Measurements from ENCODE around the gene TMEM207. TPM values are rescaled to one million over a fixed set of nuclear protein-coding genes. Genes with fewer than 3 reads are reported as not detected.

Gene TMEM207
- total RNA-seq, 1 experiment from 2014 or later: 0.57 TPM

GRCh38 chr3:190432216-190432615, 17.5 kb downstream of the TMEM207 start:
- Mint-ChIP-seq H3K27me3 (ENCODE audit: unreplicated experiment) (no peaks in the 10 kb centered on the region), H3K4me1 (ENCODE audit: low read depth, unreplicated experiment) (peaks cover 28% of the 10 kb centered on the region), H3K4me3 (ENCODE audit: low read depth, unreplicated experiment) (no peak overlapping the region), H3K9me3 (ENCODE audit: low read depth, unreplicated experiment) (peaks cover 13% of the 10 kb centered on the region), H3K27ac (ENCODE audit: unreplicated experiment) (peak overlapping the region; percentile 11), H3K36me3 (ENCODE audit: insufficient read depth, unreplicated experiment) (no peaks in the 10 kb centered on the region)
- intact Hi-C loops (cut with micrococcal nuclease; ENCODE audit: unreplicated experiment): no loop called here
- TF ChIP-seq CTCF (IDR thresholded peaks at IDR 0.05; ENCODE audit: unreplicated experiment): no peak
- BruUV-seq (replicated peaks): no TSS peak
- CTCF ChIA-PET: interaction anchor here (0.9 to 2.4 kb wide), 3 partner anchors 11 to 48 kb away, joined by 3 to 6 read pairs (median 6); no protein-coding TSS in a partner anchor
- DNase-seq: no peak

- H3K36me3 Mint-ChIP-seq (ENCODE audit: insufficient read depth, unreplicated experiment): no peaks in the 10 kb centered on the region
- intact Hi-C loops (cut with micrococcal nuclease; ENCODE audit: unreplicated experiment): no loop called here
- H3K27me3 Mint-ChIP-seq (ENCODE audit: unreplicated experiment): no peaks in the 10 kb centered on the region
- H3K4me3 Mint-ChIP-seq (ENCODE audit: low read depth, unreplicated experiment): no peak overlapping the region
- no peak for DNase-seq
- TF ChIP-seq CTCF (IDR thresholded peaks at IDR 0.05; ENCODE audit: unreplicated experiment): no peak
- H3K4me1 Mint-ChIP-seq (ENCODE audit: low read depth, unreplicated experiment): peaks cover 25% of the 10 kb centered on the region
- H3K27ac Mint-ChIP-seq (ENCODE audit: unreplicated experiment): no peak overlapping the region
- CTCF ChIA-PET: interaction anchor here (0.8 to 2.4 kb wide), 4 partner anchors 12 to 87 kb away, joined by 5 to 6 read pairs (median 6); no protein-coding TSS in a partner anchor
- BruUV-seq (replicated peaks): no TSS peak
- peaks cover 9% of the 10 kb centered on the region for H3K9me3 Mint-ChIP-seq (ENCODE audit: low read depth, unreplicated experiment)
Observed at GRCh38 chr3:190430906-190431305, 18.8 kb downstream of the TMEM207 start.

- no peak for TF ChIP-seq CTCF (IDR thresholded peaks at IDR 0.05; ENCODE audit: unreplicated experiment)
- no TSS peak for BruUV-seq (replicated peaks)
- H3K4me1 Mint-ChIP-seq (ENCODE audit: low read depth, unreplicated experiment): peaks cover 21% of the 10 kb centered on the region
- H3K27me3 Mint-ChIP-seq (ENCODE audit: unreplicated experiment): no peaks in the 10 kb centered on the region
- CTCF ChIA-PET: interaction anchor here (0.7 kb wide), 1 partner anchor 15 kb away, joined by 3 read pairs; no protein-coding TSS in a partner anchor
- H3K27ac Mint-ChIP-seq (ENCODE audit: unreplicated experiment): no peak overlapping the region
- H3K36me3 Mint-ChIP-seq (ENCODE audit: insufficient read depth, unreplicated experiment): peaks cover 1% of the 10 kb centered on the region
- peaks cover 5% of the 10 kb centered on the region for H3K9me3 Mint-ChIP-seq (ENCODE audit: low read depth, unreplicated experiment)
- intact Hi-C loops (cut with micrococcal nuclease; ENCODE audit: unreplicated experiment): loop anchor here (10.0 kb wide), 1 partner anchor 465 kb away; no protein-coding TSS in a partner anchor
- no peak for DNase-seq
- H3K4me3 Mint-ChIP-seq (ENCODE audit: low read depth, unreplicated experiment): no peak overlapping the region
Observed at GRCh38 chr3:190429681-190430080, 20.0 kb downstream of the TMEM207 start.

GRCh38 chr3:190426806-190427507, 22.7 kb downstream of the TMEM207 start:
- CTCF ChIA-PET: interaction anchor here (1.0 kb wide), 1 partner anchor 12 kb away, joined by 3 read pairs; no protein-coding TSS in a partner anchor
- intact Hi-C loops (cut with micrococcal nuclease; ENCODE audit: unreplicated experiment): loop anchor here (10.0 kb wide), 1 partner anchor 462 kb away; no protein-coding TSS in a partner anchor
- Mint-ChIP-seq H3K4me1 (ENCODE audit: low read depth, unreplicated experiment) (peaks cover 18% of the 10 kb centered on the region), H3K27ac (ENCODE audit: unreplicated experiment) (no peak overlapping the region), H3K4me3 (ENCODE audit: low read depth, unreplicated experiment) (no peak overlapping the region), H3K36me3 (ENCODE audit: insufficient read depth, unreplicated experiment) (peaks cover 7% of the 10 kb centered on the region), H3K9me3 (ENCODE audit: low read depth, unreplicated experiment) (no peaks in the 10 kb centered on the region), H3K27me3 (ENCODE audit: unreplicated experiment) (no peaks in the 10 kb centered on the region)
- no peak for TF ChIP-seq CTCF (IDR thresholded peaks at IDR 0.05; ENCODE audit: unreplicated experiment)
- DNase-seq: no peak
- BruUV-seq (replicated peaks): no TSS peak
